DND-41 (cell line): Measurements from ENCODE around the gene GPR148.

Experiments used
- ATAC-seq: fragments of 200-7000 bp; cut with Tn5 transposase; 3 replicates; pipeline ENCODE4 v1.9.1; 2021; ENCODE audit warnings: low read depth; ENCODE audit not compliant: insufficient read depth
- DNase-seq: peaks from one replicate; pipeline ENCODE4 v3.0.0-alpha.2; 2020
- H2AFZ ChIP-seq: 2 replicates; pipeline ENCODE4 v1.6.0; 2012; ENCODE audit warnings: low read depth, low read length
- H3K27ac ChIP-seq: 2 replicates; pipeline ENCODE4 v1.5.1; 2012; ENCODE audit warnings: low read length, inconsistent platforms
- H3K27me3 ChIP-seq: fragments of 200-600 bp; sonication (generic); 2 replicates; pipeline ENCODE4 v1.6.0; 2012; ENCODE audit warnings: low read length, mild to moderate bottlenecking, inconsistent platforms; ENCODE audit not compliant: insufficient read depth, poor library complexity
- H3K36me3 ChIP-seq: 2 replicates; pipeline ENCODE4 v1.5.1; 2012; ENCODE audit warnings: low read length, inconsistent platforms; ENCODE audit not compliant: insufficient read depth
- H3K4me1 ChIP-seq: 2 replicates; pipeline ENCODE4 v1.5.1; 2012; ENCODE audit warnings: mild to moderate bottlenecking, low read length; ENCODE audit not compliant: insufficient read depth
- H3K4me2 ChIP-seq: 2 replicates; pipeline ENCODE4 v1.6.0; 2012; ENCODE audit warnings: mild to moderate bottlenecking, moderate library complexity, low read length, inconsistent platforms; ENCODE audit not compliant: insufficient read depth
- H3K4me3 ChIP-seq, 2 experiments: fragments of 200-600 bp in 1 of 2; shearing (Covaris generic) in 1 of 2; 2 replicates each; pipeline ENCODE4 v1.5.1; 2012 to 2016; ENCODE audit warnings: inconsistent platforms in 2 of 2, low read length in 2 of 2, mild to moderate bottlenecking in 2 of 2, low read depth in 1 of 2, moderate library complexity in 1 of 2
- H3K79me2 ChIP-seq: 2 replicates; pipeline ENCODE4 v1.6.0; 2012; ENCODE audit warnings: low read length, inconsistent platforms; ENCODE audit not compliant: insufficient read depth
- H3K9ac ChIP-seq: 2 replicates; pipeline ENCODE4 v1.6.0; 2012; ENCODE audit warnings: low read depth, mild to moderate bottlenecking, inconsistent platforms, low read length, moderate library complexity
- H3K9me3 ChIP-seq: 2 replicates; pipeline ENCODE4 v1.5.1; 2012; ENCODE audit warnings: low read length, moderate library complexity, mild to moderate bottlenecking, inconsistent platforms; ENCODE audit not compliant: insufficient read depth, severe bottlenecking
- H4K20me1 ChIP-seq: 2 replicates; pipeline ENCODE4 v1.6.0; 2012; ENCODE audit warnings: low read length; ENCODE audit not compliant: insufficient read depth
- EZH2 ChIP-seq: IDR thresholded peaks from 3 replicates; pipeline ENCODE4 v1.6.1; 2012; ENCODE audit warnings: borderline replicate concordance, low read depth, mild to moderate bottlenecking, moderate library complexity, low read length, inconsistent platforms; ENCODE audit not compliant: severe bottlenecking
- TF ChIP-seq, protein P1 (sequence below): IDR thresholded peaks from 2 replicates; pipeline ENCODE4 v1.5.1; 2012; ENCODE audit warnings: borderline replicate concordance, low read length, moderate library complexity, mild to moderate bottlenecking; ENCODE audit not compliant: poor library complexity, severe bottlenecking; ENCODE audit errors: extremely low read depth

The GPR148 gene

DNA sequence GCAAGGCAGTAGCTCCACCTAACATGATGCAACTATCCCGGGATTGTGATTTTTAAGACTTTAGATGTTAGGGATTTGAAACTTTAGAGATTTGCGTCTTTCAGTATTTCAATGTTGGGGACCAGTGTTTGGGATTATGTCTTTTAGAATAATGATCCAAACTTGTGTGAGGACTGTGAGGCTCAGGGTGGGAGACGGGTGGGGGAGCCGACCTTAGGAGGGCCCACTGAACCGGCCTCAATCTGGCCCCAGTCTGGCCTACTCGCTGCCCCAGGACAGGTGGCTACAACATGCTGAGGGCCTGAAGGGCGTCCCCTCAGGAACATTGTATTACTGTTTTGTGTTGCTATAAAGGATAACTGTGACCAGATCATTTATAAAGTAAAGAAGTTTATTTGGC lies 37.2 kb downstream of the GPR148 start:
- Histone ChIP-seq H3K4me3 (no peak overlapping the region), H3K27ac (no peak overlapping the region), H4K20me1 (no peaks in the 10 kb centered on the region; the same call in 1 of the 2 replicates), H3K4me1 (no peaks in the 10 kb centered on the region), H3K4me2 (no peak overlapping the region), H3K36me3 (no peaks in the 10 kb centered on the region), H3K9ac (no peak overlapping the region), H2AFZ (no peak overlapping the region), H3K27me3 (no peaks in the 10 kb centered on the region), H3K79me2 (no peaks in the 10 kb centered on the region), H3K9me3 (no peaks in the 10 kb centered on the region)
- TF ChIP-seq, protein P1, sequence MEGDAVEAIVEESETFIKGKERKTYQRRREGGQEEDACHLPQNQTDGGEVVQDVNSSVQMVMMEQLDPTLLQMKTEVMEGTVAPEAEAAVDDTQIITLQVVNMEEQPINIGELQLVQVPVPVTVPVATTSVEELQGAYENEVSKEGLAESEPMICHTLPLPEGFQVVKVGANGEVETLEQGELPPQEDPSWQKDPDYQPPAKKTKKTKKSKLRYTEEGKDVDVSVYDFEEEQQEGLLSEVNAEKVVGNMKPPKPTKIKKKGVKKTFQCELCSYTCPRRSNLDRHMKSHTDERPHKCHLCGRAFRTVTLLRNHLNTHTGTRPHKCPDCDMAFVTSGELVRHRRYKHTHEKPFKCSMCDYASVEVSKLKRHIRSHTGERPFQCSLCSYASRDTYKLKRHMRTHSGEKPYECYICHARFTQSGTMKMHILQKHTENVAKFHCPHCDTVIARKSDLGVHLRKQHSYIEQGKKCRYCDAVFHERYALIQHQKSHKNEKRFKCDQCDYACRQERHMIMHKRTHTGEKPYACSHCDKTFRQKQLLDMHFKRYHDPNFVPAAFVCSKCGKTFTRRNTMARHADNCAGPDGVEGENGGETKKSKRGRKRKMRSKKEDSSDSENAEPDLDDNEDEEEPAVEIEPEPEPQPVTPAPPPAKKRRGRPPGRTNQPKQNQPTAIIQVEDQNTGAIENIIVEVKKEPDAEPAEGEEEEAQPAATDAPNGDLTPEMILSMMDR, result no peak
- TF ChIP-seq EZH2, result no peak
- no peak for DNase-seq
- ATAC-seq, result no peak

DNA sequence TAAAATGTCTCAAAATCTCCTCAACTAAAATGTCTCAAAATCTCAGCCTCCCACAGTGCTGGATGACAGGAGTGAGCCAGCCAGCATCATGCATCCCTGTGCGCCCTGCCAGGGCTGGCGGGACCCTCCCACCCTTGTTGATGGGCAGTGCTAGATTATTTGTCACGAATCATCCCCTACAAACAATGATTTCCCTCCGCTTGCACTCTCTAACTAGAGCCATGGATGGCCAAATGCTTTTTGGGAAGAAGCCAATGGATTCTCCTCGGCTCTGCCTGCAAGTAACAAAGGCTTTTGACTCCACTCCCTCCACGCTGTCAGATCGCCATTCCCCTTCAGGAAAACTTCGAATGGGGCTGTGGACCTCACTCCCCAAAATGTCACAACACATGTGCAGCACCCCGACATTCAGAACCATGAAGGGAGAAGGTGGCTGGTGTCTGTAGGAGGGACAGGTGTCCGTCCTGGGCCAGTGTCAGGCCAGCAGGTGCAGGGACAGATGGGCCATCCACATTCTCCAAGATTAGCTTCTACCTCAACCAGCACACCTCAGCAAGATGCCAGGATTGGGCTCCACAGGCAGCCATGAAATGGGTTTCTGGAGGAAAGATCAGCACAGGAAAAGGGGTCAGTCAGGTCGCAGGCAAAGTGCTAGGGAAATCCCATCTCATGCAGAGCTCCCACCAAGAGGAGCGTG lies 38.0 kb downstream of the GPR148 start:
- DNase-seq, result no peak
- H3K27ac ChIP-seq, result no peak overlapping the region
- no peaks in the 10 kb centered on the region for H3K27me3 ChIP-seq
- H3K4me3 ChIP-seq, result no peak overlapping the region
- no peaks in the 10 kb centered on the region for H3K79me2 ChIP-seq
- no peaks in the 10 kb centered on the region; the same call in 1 of the 2 replicates for H4K20me1 ChIP-seq
- H3K9ac ChIP-seq, result no peak overlapping the region
- H3K9me3 ChIP-seq, result no peaks in the 10 kb centered on the region
- no peak for TF ChIP-seq EZH2
- TF ChIP-seq, protein P1, result no peak
- H3K36me3 ChIP-seq, result no peaks in the 10 kb centered on the region
- no peak for ATAC-seq
- no peaks in the 10 kb centered on the region for H3K4me1 ChIP-seq
- no peak overlapping the region for H2AFZ ChIP-seq
- H3K4me2 ChIP-seq, result no peak overlapping the region

DNA sequence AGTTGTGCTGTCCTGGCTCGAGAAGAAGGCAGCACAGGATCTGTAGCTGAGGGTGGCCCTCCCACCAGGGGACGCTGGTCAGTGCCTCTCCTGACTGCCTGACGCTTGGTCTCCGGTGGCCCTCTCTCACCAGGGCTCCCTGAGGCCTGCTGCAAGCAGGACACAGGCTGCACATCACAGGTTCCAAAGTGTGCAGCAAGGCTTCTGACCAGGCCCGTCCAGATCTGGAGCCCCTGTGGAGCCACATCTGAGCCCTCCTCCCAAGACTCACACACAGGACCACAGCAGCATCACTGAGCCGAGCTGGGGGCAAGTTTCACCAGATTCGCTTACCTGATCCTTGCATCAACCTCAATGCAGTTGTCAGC lies 38.5 kb downstream of the GPR148 start:
- Histone ChIP-seq H3K79me2 (no peaks in the 10 kb centered on the region), H3K27ac (no peak overlapping the region), H3K4me1 (no peaks in the 10 kb centered on the region), H2AFZ (no peak overlapping the region), H4K20me1 (no peaks in the 10 kb centered on the region; the same call in 1 of the 2 replicates), H3K27me3 (no peaks in the 10 kb centered on the region), H3K9ac (no peak overlapping the region), H3K9me3 (no peaks in the 10 kb centered on the region), H3K4me2 (no peak overlapping the region), H3K4me3 (no peak overlapping the region), H3K36me3 (no peaks in the 10 kb centered on the region)
- TF ChIP-seq, protein P1, result peak; percentile 13
- TF ChIP-seq EZH2, result no peak
- no peak for DNase-seq
- no peak for ATAC-seq
